HUES6 (cell line): Measurements from ENCODE around the gene TRIM26.

ENCODE experiments used
- H3K27ac ChIP-seq: 2 replicates; pipeline ENCODE4 v1.7.0; 2013; ENCODE audit warnings: low read depth, mild to moderate bottlenecking, low read length, inconsistent platforms
- H3K27me3 ChIP-seq: 2 replicates; pipeline ENCODE4 v1.6.1; 2013; ENCODE audit warnings: low read length; ENCODE audit not compliant: control insufficient read depth, insufficient read depth
- H3K36me3 ChIP-seq: 2 replicates; pipeline ENCODE4 v1.6.1; 2013; ENCODE audit warnings: low read length; ENCODE audit not compliant: control insufficient read depth, insufficient read depth
- H3K4me1 ChIP-seq: 2 replicates; pipeline ENCODE4 v1.6.1; 2013; ENCODE audit warnings: low read length; ENCODE audit not compliant: control insufficient read depth, insufficient read depth
- H3K4me3 ChIP-seq: 2 replicates; pipeline ENCODE4 v1.5.1; 2013; ENCODE audit warnings: low read depth, low read length
- H3K9ac ChIP-seq: one replicate; pipeline ENCODE4 v1.6.1; 2013; ENCODE audit warnings: mild to moderate bottlenecking, low read length
- H3K9me3 ChIP-seq: 2 replicates; pipeline ENCODE4 v1.6.1; 2013; ENCODE audit warnings: low read depth, low read length; ENCODE audit not compliant: control insufficient read depth, insufficient read depth

TRIM26 gene

GRCh38 chr6:30152016-30152673 lies 61.1 kb downstream of the TRIM26 start:
- no peak overlapping the region for H3K27ac ChIP-seq
- H3K4me3 ChIP-seq, result no peak overlapping the region
- no peaks in the 10 kb centered on the region for H3K4me1 ChIP-seq
- no peaks in the 10 kb centered on the region for H3K9me3 ChIP-seq
- no peaks in the 10 kb centered on the region for H3K36me3 ChIP-seq
- no peak overlapping the region for H3K9ac ChIP-seq
- H3K27me3 ChIP-seq, result peaks cover 18% of the 10 kb centered on the region

- H3K27ac ChIP-seq, result no peak overlapping the region
- H3K9ac ChIP-seq, result no peak overlapping the region
- no peaks in the 10 kb centered on the region for H3K4me1 ChIP-seq
- no peaks in the 10 kb centered on the region for H3K9me3 ChIP-seq
- H3K4me3 ChIP-seq, result no peak overlapping the region
- peaks cover 18% of the 10 kb centered on the region for H3K27me3 ChIP-seq
- H3K36me3 ChIP-seq, result no peaks in the 10 kb centered on the region
Observed at GRCh38 chr6:30151580-30151979, 61.6 kb downstream of the TRIM26 start.

GRCh38 chr6:30150671-30151395 lies 62.4 kb downstream of the TRIM26 start:
- no peak overlapping the region for H3K27ac ChIP-seq
- no peaks in the 10 kb centered on the region for H3K36me3 ChIP-seq

GRCh38 chr6:30149858-30150550 lies 63.2 kb downstream of the TRIM26 start:
- Histone ChIP-seq H3K4me1 (peaks cover 3% of the 10 kb centered on the region; the same call in 1 of the 2 replicates), H3K27ac (no peak overlapping the region), H3K4me3 (no peak overlapping the region), H3K9me3 (no peaks in the 10 kb centered on the region), H3K36me3 (no peaks in the 10 kb centered on the region), H3K9ac (no peak overlapping the region), H3K27me3 (peaks cover 18% of the 10 kb centered on the region)

More at GRCh38 chr6:30150671-30151395, 62.4 kb downstream of the TRIM26 start:
- H3K9me3 ChIP-seq, result no peaks in the 10 kb centered on the region
- H3K27me3 ChIP-seq, result peaks cover 18% of the 10 kb centered on the region
- H3K4me3 ChIP-seq, result no peak overlapping the region
- H3K9ac ChIP-seq, result no peak overlapping the region
- H3K4me1 ChIP-seq, result peaks cover 2% of the 10 kb centered on the region; the same call in 1 of the 2 replicates

- Histone ChIP-seq H3K27me3 (peaks cover 15% of the 10 kb centered on the region), H3K27ac (no peak overlapping the region), H3K4me3 (no peak overlapping the region), H3K9me3 (no peaks in the 10 kb centered on the region), H3K36me3 (no peaks in the 10 kb centered on the region), H3K4me1 (peaks cover 3% of the 10 kb centered on the region; the same call in 1 of the 2 replicates), H3K9ac (no peak overlapping the region)
Observed at GRCh38 chr6:30149234-30149633, 64.0 kb downstream of the TRIM26 start.

GRCh38 chr6:30147096-30147495 lies 66.1 kb downstream of the TRIM26 start:
- Histone ChIP-seq H3K9ac (no peak overlapping the region), H3K27me3 (peaks cover 4% of the 10 kb centered on the region; the same call in 1 of the 2 replicates), H3K36me3 (no peaks in the 10 kb centered on the region), H3K9me3 (no peaks in the 10 kb centered on the region), H3K4me3 (no peak overlapping the region), H3K27ac (no peak overlapping the region), H3K4me1 (peaks cover 3% of the 10 kb centered on the region; the same call in 1 of the 2 replicates)

GRCh38 chr6:30145818-30146217 lies 67.4 kb downstream of the TRIM26 start:
- H3K9ac ChIP-seq, result no peak overlapping the region
- peaks cover 4% of the 10 kb centered on the region; the same call in 1 of the 2 replicates for H3K27me3 ChIP-seq
- no peaks in the 10 kb centered on the region for H3K9me3 ChIP-seq
- H3K36me3 ChIP-seq, result no peaks in the 10 kb centered on the region
- H3K27ac ChIP-seq, result no peak overlapping the region
- peaks cover 3% of the 10 kb centered on the region; the same call in 1 of the 2 replicates for H3K4me1 ChIP-seq
- no peak overlapping the region for H3K4me3 ChIP-seq

GRCh38 chr6:30144811-30145210 lies 68.4 kb downstream of the TRIM26 start:
- Histone ChIP-seq H3K4me3 (no peak overlapping the region), H3K36me3 (no peaks in the 10 kb centered on the region), H3K4me1 (peaks cover 3% of the 10 kb centered on the region; the same call in 1 of the 2 replicates), H3K9ac (no peak overlapping the region), H3K9me3 (no peaks in the 10 kb centered on the region), H3K27ac (no peak overlapping the region), H3K27me3 (peaks cover 4% of the 10 kb centered on the region; the same call in 1 of the 2 replicates)

GRCh38 chr6:30143780-30144179 lies 69.4 kb downstream of the TRIM26 start:
- Histone ChIP-seq H3K36me3 (no peaks in the 10 kb centered on the region), H3K9ac (no peak overlapping the region), H3K9me3 (no peaks in the 10 kb centered on the region), H3K27ac (no peak overlapping the region), H3K27me3 (peaks cover 4% of the 10 kb centered on the region; the same call in 1 of the 2 replicates), H3K4me3 (no peak overlapping the region), H3K4me1 (peaks cover 3% of the 10 kb centered on the region; the same call in 1 of the 2 replicates)

- H3K27me3 ChIP-seq, result peaks cover 4% of the 10 kb centered on the region; the same call in 1 of the 2 replicates
Observed at GRCh38 chr6:30142665-30143064, 70.5 kb downstream of the TRIM26 start.

More at GRCh38 chr6:30142665-30143064, 70.5 kb downstream of the TRIM26 start:
- H3K36me3 ChIP-seq, result no peaks in the 10 kb centered on the region
- H3K4me1 ChIP-seq, result peaks cover 3% of the 10 kb centered on the region; the same call in 1 of the 2 replicates
- no peaks in the 10 kb centered on the region for H3K9me3 ChIP-seq
- H3K4me3 ChIP-seq, result no peak overlapping the region
- H3K27ac ChIP-seq, result no peak overlapping the region
- no peak overlapping the region for H3K9ac ChIP-seq
